T47D (cell line): ENCODE data around the gene GALNT9.

Experiments
- DNase-seq, 2 experiments: peaks; one replicate each; pipeline versions ENCODE4 v3.0.0 to v3.0.0-alpha.2; 2011 to 2012; ENCODE audit warnings: low read depth in 1 of 2, low spot score in 1 of 2
- JUND ChIP-seq: IDR thresholded peaks from 2 replicates; pipeline ENCODE4 v1.6.1; 2012; ENCODE audit warnings: low read depth
- in situ Hi-C: cut with HindIII; loops from 2 replicates; pipeline ENCODE4 v1.10.0; 2016; ENCODE audit warnings: low sequenced_read_pairs, low pct_unique_long_range_greater_than_20kb

GALNT9 gene

GRCh38 chr12:132277374-132277941, 51.9 kb downstream of the GALNT9 start:
- peak in 1 of 2 experiments; percentile 37 for DNase-seq
- in situ Hi-C loops: no loop called here

GRCh38 chr12:132276827-132277373, 52.5 kb downstream of the GALNT9 start:
- TF ChIP-seq JUND: no peak
- in situ Hi-C loops: no loop called here
- no peak for DNase-seq

More at GRCh38 chr12:132277374-132277941, 51.9 kb downstream of the GALNT9 start:
- TF ChIP-seq JUND: no peak

- in situ Hi-C loops: no loop called here
- no peak for DNase-seq
- TF ChIP-seq JUND: no peak
These were observed 53.1 kb downstream of the GALNT9 start for GRCh38 chr12:132276066-132276826.

GRCh38 chr12:132275631-132276030, 53.8 kb downstream of the GALNT9 start:
- in situ Hi-C loops: no loop called here
- TF ChIP-seq JUND: no peak

GRCh38 chr12:132275110-132275531, 54.3 kb downstream of the GALNT9 start:
- no peak for TF ChIP-seq JUND
- DNase-seq: peak; percentile 93
- in situ Hi-C loops: no loop called here

More at GRCh38 chr12:132275631-132276030, 53.8 kb downstream of the GALNT9 start:
- no peak for DNase-seq

GRCh38 chr12:132273992-132274334, 55.4 kb downstream of the GALNT9 start:
- DNase-seq: no peak
- no peak for TF ChIP-seq JUND
- in situ Hi-C loops: no loop called here

GRCh38 chr12:132272711-132273110, 56.7 kb downstream of the GALNT9 start:
- TF ChIP-seq JUND: no peak
- in situ Hi-C loops: no loop called here
- no peak for DNase-seq

GRCh38 chr12:132271755-132272092, 57.7 kb downstream of the GALNT9 start:
- in situ Hi-C loops: no loop called here

GRCh38 chr12:132270969-132271754, 58.2 kb downstream of the GALNT9 start:
- in situ Hi-C loops: no loop called here
- no peak for TF ChIP-seq JUND
- DNase-seq: peak in 1 of 2 experiments; percentile 29

More at GRCh38 chr12:132271755-132272092, 57.7 kb downstream of the GALNT9 start:
- DNase-seq: no peak
- TF ChIP-seq JUND: no peak

GRCh38 chr12:132270516-132270915, 58.9 kb downstream of the GALNT9 start:
- no peak for DNase-seq
- no peak for TF ChIP-seq JUND
- in situ Hi-C loops: no loop called here

- no peak for TF ChIP-seq JUND
- no peak for DNase-seq
- in situ Hi-C loops: no loop called here
These were observed 60.0 kb downstream of the GALNT9 start for GRCh38 chr12:132269271-132269968.

- TF ChIP-seq JUND: no peak
- in situ Hi-C loops: no loop called here
- no peak for DNase-seq
These were observed 60.7 kb downstream of the GALNT9 start for GRCh38 chr12:132268674-132269073.
